Prostate gland (tissue), 2 donors: ENCODE data around the gene STX1B. TPM values are rescaled to one million over a fixed set of nuclear protein-coding genes. Genes with fewer than 3 reads are reported as not detected.
"Not testable (repeated sequence)": the region's sequence is repeated elsewhere in the genome, so short reads cannot be mapped to it uniquely, and the experiment has no call there.

ENCODE experiments used
- DNase-seq: peaks from one replicate; pipeline ENCODE4 v3.0.0-alpha.2; 2019; ENCODE audit warnings: low spot score
- H3K27ac ChIP-seq, 2 donors: fragments of 200-600 bp; sonication (generic); 2 replicates each; pipeline ENCODE4 v1.5.1; 2017 to 2019
- H3K27me3 ChIP-seq: fragments of 200-600 bp; sonication (generic); replicated peaks from 2 replicates; pipeline ENCODE4 v1.5.1; 2019; ENCODE audit not compliant: insufficient read depth
- H3K36me3 ChIP-seq, 2 donors: fragments of 200-600 bp; sonication (generic); 1 replicate in 1 of 2; 2 replicates in 1 of 2; pipeline versions ENCODE4 v1.5.1 to v1.8.1; 2017 to 2019
- H3K4me1 ChIP-seq: fragments of 200-600 bp; sonication (generic); replicated peaks from 2 replicates; pipeline ENCODE4 v1.5.1; 2019
- H3K4me3 ChIP-seq, 2 donors: fragments of 200-600 bp; sonication (generic); 2 replicates each; pipeline ENCODE4 v1.5.1; 2017 to 2019
- H3K9me3 ChIP-seq: fragments of 200-600 bp; sonication (generic); 2 replicates; pipeline ENCODE4 v1.5.1; 2017
- POLR2A ChIP-seq: fragments of 450-650 bp; IDR thresholded peaks from one replicate; pipeline ENCODE4 v1.6.1; 2016; ENCODE audit warnings: antibody characterized with exemption, mild to moderate bottlenecking
- POLR2AphosphoS5 ChIP-seq: sonication (generic); formaldehyde crosslinking; IDR thresholded peaks from one replicate; pipeline ENCODE4 v1.6.1; 2017; ENCODE audit warnings: antibody characterized with exemption
- WGBS: methylation state at CpG from one replicate; pipeline ENCODE4 v1.1.5; 2018; 5-methylcytosine and 5-hydroxymethylcytosine counted together
- intact Hi-C: fragments of 100-400 bp; cut with DNase I; formaldehyde crosslinking; loops from one replicate; pipeline ENCODE4 v1.14.2; 2022
- total RNA-seq, 2 donors: library from RNA; depleted of rRNA; stranded (reverse); fragments of >200 nt; gene quantifications; one replicate each; pipeline ENCODE4 v1.1.0, GENCODE V29; 2016
- TF ChIP-seq, protein P1 (sequence below), 4 experiments: fragments of 200-600 bp in 2 of 4; fragments of 450-650 bp in 2 of 4; sonication (generic) in 2 of 4; IDR thresholded peaks; 1 replicate in 3 of 4; 2 replicates in 1 of 4; pipeline ENCODE4 v1.5.1; 2016 to 2019; ENCODE audit warnings: antibody characterized with exemption in 4 of 4, mild to moderate bottlenecking in 2 of 4, moderate library complexity in 2 of 4

Gene STX1B
- total RNA-seq, 2 donors from 2014 or later, result 0.36 to 0.91 TPM

DNA sequence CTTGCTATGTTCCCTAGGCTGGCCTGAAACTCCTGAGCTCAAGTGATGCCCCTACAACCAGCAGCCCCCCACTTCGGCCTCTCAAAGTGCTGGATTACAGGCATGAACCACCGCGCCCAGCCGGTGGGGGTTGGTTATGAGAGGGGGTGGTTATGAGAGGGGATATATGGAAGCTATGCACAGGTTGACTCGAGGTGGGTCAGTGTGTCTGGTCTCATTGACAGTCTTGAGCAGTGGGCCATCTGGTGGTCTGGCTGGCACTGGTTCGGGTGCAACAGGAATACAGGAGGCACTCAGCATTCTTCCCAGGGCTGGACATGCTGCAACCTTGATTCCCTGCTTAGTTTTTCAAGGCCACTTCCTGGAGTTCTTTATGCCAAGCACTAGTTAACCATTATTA, 5.6 kb upstream of the STX1B start:
- Histone ChIP-seq H3K9me3 (no peaks in the 10 kb centered on the region), H3K4me1 (no peaks in the 10 kb centered on the region), H3K27me3 (peaks cover 3% of the 10 kb centered on the region), H3K27ac (no peak overlapping the region), H3K4me3 (no peak overlapping the region), H3K36me3 (no peaks in the 10 kb centered on the region)
- no peak for DNase-seq
- TF ChIP-seq POLR2AphosphoS5 (no peak), POLR2A (no peak)
- TF ChIP-seq, protein P1, sequence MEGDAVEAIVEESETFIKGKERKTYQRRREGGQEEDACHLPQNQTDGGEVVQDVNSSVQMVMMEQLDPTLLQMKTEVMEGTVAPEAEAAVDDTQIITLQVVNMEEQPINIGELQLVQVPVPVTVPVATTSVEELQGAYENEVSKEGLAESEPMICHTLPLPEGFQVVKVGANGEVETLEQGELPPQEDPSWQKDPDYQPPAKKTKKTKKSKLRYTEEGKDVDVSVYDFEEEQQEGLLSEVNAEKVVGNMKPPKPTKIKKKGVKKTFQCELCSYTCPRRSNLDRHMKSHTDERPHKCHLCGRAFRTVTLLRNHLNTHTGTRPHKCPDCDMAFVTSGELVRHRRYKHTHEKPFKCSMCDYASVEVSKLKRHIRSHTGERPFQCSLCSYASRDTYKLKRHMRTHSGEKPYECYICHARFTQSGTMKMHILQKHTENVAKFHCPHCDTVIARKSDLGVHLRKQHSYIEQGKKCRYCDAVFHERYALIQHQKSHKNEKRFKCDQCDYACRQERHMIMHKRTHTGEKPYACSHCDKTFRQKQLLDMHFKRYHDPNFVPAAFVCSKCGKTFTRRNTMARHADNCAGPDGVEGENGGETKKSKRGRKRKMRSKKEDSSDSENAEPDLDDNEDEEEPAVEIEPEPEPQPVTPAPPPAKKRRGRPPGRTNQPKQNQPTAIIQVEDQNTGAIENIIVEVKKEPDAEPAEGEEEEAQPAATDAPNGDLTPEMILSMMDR (IDR thresholded peaks at IDR 0.05), result no peak
- intact Hi-C loops, result no loop called here
- 59% methylated on average over 6 of the region's 6 CpGs for WGBS

DNA sequence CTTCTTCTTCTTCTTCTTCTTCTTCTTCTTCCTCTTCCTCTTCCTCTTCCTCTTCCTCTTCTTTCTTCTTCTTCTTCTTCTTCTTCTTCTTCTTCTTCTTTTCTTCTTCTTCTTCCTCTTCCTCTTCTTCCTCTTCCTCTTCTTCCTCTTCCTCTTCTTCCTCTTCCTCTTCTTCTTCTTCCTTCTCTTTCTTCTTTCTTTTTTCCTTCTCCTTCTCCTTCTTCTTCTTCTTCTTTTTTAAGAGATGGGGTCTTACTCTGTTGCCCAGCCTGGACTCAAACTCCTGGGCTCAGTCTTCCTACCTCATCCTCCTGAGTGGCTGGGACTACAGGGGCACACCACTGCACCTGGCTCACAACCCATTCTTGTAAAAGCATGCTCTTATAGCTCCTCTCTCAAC, 2.9 kb upstream of the STX1B start:
- H3K27me3 ChIP-seq, H3K4me3 ChIP-seq, intact Hi-C loops, H3K36me3 ChIP-seq, H3K4me1 ChIP-seq, H3K9me3 ChIP-seq, H3K27ac ChIP-seq, DNase-seq: not testable (repeated sequence)

- H3K36me3 ChIP-seq, H3K27me3 ChIP-seq, H3K4me1 ChIP-seq, intact Hi-C loops, H3K4me3 ChIP-seq, H3K9me3 ChIP-seq, DNase-seq, H3K27ac ChIP-seq: not testable (repeated sequence)
- WGBS, result 78% methylated on average over 7 of the region's 7 CpGs
Observed at GRCh38 chr16:31011815-31012214, 1.4 kb upstream of the STX1B start.

DNA sequence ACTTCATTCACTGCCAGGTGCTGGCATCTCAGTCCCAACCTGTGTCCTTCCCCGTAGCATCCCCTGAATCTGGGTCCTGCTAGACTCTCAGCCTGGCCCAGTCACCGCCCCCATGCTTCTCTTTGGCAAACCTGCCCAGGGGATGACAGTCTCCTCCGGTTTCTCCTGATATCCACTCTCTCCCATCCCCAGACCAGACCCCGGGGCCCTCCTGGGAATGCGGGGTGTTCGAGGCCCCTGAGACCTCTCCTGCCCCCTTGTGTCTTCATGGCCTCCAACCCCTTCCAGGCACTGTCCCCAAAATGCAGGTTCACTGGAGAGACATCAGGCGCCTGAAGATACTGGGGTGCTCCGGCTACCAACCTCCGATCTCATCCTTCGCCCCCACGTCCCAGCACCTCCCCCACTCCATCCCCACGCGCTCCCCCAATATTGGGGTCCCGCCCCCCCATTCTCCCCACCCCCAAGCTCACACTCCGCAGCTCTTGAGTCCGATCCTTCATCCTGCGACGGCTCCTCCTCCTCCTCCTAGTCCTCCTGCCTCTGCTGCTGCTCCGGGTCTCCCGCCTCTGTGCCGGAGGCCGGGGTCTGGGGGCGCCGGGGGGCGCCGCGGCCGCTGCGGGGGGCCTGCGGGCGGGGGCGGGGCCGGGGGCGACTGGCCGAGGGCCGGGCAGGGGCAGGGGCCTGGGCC, 399 bp downstream of the STX1B start:
- intact Hi-C loops, result no loop called here
- Histone ChIP-seq H3K9me3 (no peaks in the 10 kb centered on the region), H3K27me3 (peaks cover 3% of the 10 kb centered on the region), H3K36me3 (no peaks in the 10 kb centered on the region), H3K4me3 (no peak overlapping the region), H3K4me1 (no peaks in the 10 kb centered on the region), H3K27ac (no peak overlapping the region)
- no peak for DNase-seq
- TF ChIP-seq, protein P1 (IDR thresholded peaks at IDR 0.05), result no peak
- no peak for TF ChIP-seq POLR2AphosphoS5
- no peak for TF ChIP-seq POLR2A
- WGBS, result 13% methylated on average over 22 of the region's 36 CpGs

DNA sequence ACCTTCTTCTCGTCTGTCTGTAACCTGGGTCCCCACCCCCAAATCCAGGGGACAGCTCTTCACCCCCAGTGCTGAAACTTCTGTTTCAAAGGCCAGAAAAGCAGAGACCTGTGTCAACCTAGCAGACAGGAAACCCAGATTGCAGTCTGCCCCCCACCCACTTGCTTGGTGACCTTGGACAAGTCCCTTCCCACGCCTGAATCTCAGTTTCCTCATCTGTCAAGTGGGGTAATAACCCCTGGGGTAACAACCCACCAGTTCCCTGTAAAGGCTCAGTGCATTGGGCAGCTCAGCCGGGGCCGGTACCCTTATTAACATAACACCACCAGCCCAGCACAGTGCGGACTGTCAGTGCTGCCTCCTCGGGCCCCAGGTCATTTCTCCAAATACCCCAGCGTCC, 1.3 kb downstream of the STX1B start:
- TF ChIP-seq, protein P1 (IDR thresholded peaks at IDR 0.05), result no peak
- no peak for TF ChIP-seq POLR2A
- TF ChIP-seq POLR2AphosphoS5, result no peak
- no peak overlapping the region for H3K27ac ChIP-seq
- no peaks in the 10 kb centered on the region for H3K4me1 ChIP-seq
- no peaks in the 10 kb centered on the region for H3K36me3 ChIP-seq
- DNase-seq, result no peak
- no peaks in the 10 kb centered on the region for H3K9me3 ChIP-seq
- intact Hi-C loops, result no loop called here
- WGBS, result 78% methylated on average over 7 of the region's 7 CpGs
- H3K27me3 ChIP-seq, result peaks cover 3% of the 10 kb centered on the region
- no peak overlapping the region for H3K4me3 ChIP-seq

GRCh38 chr16:31008551-31008950, 1.9 kb downstream of the STX1B start:
- no peak for DNase-seq
- 92% methylated on average over 5 of the region's 5 CpGs for WGBS
- Histone ChIP-seq H3K9me3 (no peaks in the 10 kb centered on the region), H3K27ac (no peak overlapping the region), H3K27me3 (peaks cover 3% of the 10 kb centered on the region), H3K36me3 (no peaks in the 10 kb centered on the region), H3K4me3 (no peak overlapping the region), H3K4me1 (no peaks in the 10 kb centered on the region)
- TF ChIP-seq POLR2AphosphoS5, result no peak
- no peak for TF ChIP-seq POLR2A
- TF ChIP-seq, protein P1 (IDR thresholded peaks at IDR 0.05), result no peak
- intact Hi-C loops, result no loop called here
